ENCODE results near the gene LMX1B. TPM values are rescaled to one million over a fixed set of nuclear protein-coding genes. Genes with fewer than 3 reads are reported as not detected.

Gene LMX1B
- total RNA-seq, 1 experiment from 2014 or later: not detected

GRCh38 chr9:126703866-126704156, 90.1 kb downstream of the LMX1B start:
- Mint-ChIP-seq H3K4me1 (ENCODE audit: low read depth, unreplicated experiment) (no peaks in the 10 kb centered on the region), H3K9me3 (ENCODE audit: low read depth, unreplicated experiment) (no peaks in the 10 kb centered on the region), H3K27me3 (ENCODE audit: unreplicated experiment) (peaks cover 85% of the 10 kb centered on the region), H3K4me3 (ENCODE audit: low read depth, unreplicated experiment) (no peak overlapping the region), H3K36me3 (ENCODE audit: insufficient read depth, unreplicated experiment) (no peaks in the 10 kb centered on the region), H3K27ac (ENCODE audit: unreplicated experiment) (no peak overlapping the region)
- BruUV-seq (replicated peaks): no TSS peak
- no peak for TF ChIP-seq CTCF (IDR thresholded peaks at IDR 0.05; ENCODE audit: unreplicated experiment)
- intact Hi-C loops (cut with micrococcal nuclease; ENCODE audit: unreplicated experiment): no loop called here
- CTCF ChIA-PET: interaction anchor here (2.0 kb wide), 1 partner anchor 78 kb away, joined by 8 read pairs; no protein-coding TSS in a partner anchor
- no peak for DNase-seq

- no peak overlapping the region for H3K27ac Mint-ChIP-seq (ENCODE audit: unreplicated experiment)
- intact Hi-C loops (cut with micrococcal nuclease; ENCODE audit: unreplicated experiment): no loop called here
- peak; percentile 19 for DNase-seq
- H3K27me3 Mint-ChIP-seq (ENCODE audit: unreplicated experiment): peaks cover 85% of the 10 kb centered on the region
- no TSS peak for BruUV-seq (replicated peaks)
- no peak overlapping the region for H3K4me3 Mint-ChIP-seq (ENCODE audit: low read depth, unreplicated experiment)
- no peaks in the 10 kb centered on the region for H3K4me1 Mint-ChIP-seq (ENCODE audit: low read depth, unreplicated experiment)
- H3K36me3 Mint-ChIP-seq (ENCODE audit: insufficient read depth, unreplicated experiment): no peaks in the 10 kb centered on the region
- no peak for TF ChIP-seq CTCF (IDR thresholded peaks at IDR 0.05; ENCODE audit: unreplicated experiment)
- CTCF ChIA-PET: interaction anchor here (2.0 to 3.1 kb wide), 2 partner anchors 77 kb away, joined by 8 to 91 read pairs; no protein-coding TSS in a partner anchor
- H3K9me3 Mint-ChIP-seq (ENCODE audit: low read depth, unreplicated experiment): no peaks in the 10 kb centered on the region
Observed at GRCh38 chr9:126704157-126704891, 90.6 kb downstream of the LMX1B start.

GRCh38 chr9:126704892-126705766, 91.4 kb downstream of the LMX1B start:
- no TSS peak for BruUV-seq (replicated peaks)
- Mint-ChIP-seq H3K4me3 (ENCODE audit: low read depth, unreplicated experiment) (peak overlapping the region; percentile 22), H3K36me3 (ENCODE audit: insufficient read depth, unreplicated experiment) (no peaks in the 10 kb centered on the region), H3K27ac (ENCODE audit: unreplicated experiment) (no peak overlapping the region), H3K9me3 (ENCODE audit: low read depth, unreplicated experiment) (no peaks in the 10 kb centered on the region), H3K4me1 (ENCODE audit: low read depth, unreplicated experiment) (no peaks in the 10 kb centered on the region), H3K27me3 (ENCODE audit: unreplicated experiment) (peaks cover 81% of the 10 kb centered on the region)
- intact Hi-C loops (cut with micrococcal nuclease; ENCODE audit: unreplicated experiment): no loop called here
- DNase-seq: peak; percentile 77
- TF ChIP-seq CTCF (IDR thresholded peaks at IDR 0.05; ENCODE audit: unreplicated experiment): peak; percentile 56
- CTCF ChIA-PET: interaction anchor here (0.8 to 3.1 kb wide), 4 partner anchors 10 to 150 kb away, joined by 3 to 91 read pairs (median 4); no protein-coding TSS in a partner anchor

GRCh38 chr9:126705767-126706697, 92.3 kb downstream of the LMX1B start:
- peaks cover 72% of the 10 kb centered on the region for H3K27me3 Mint-ChIP-seq (ENCODE audit: unreplicated experiment)
- no peaks in the 10 kb centered on the region for H3K4me1 Mint-ChIP-seq (ENCODE audit: low read depth, unreplicated experiment)
- DNase-seq: peak; percentile 79
- intact Hi-C loops (cut with micrococcal nuclease; ENCODE audit: unreplicated experiment): loop anchor here (2.0 kb wide), 1 partner anchor 75 kb away; no protein-coding TSS in a partner anchor
- H3K4me3 Mint-ChIP-seq (ENCODE audit: low read depth, unreplicated experiment): peak overlapping the region; percentile 22
- H3K9me3 Mint-ChIP-seq (ENCODE audit: low read depth, unreplicated experiment): no peaks in the 10 kb centered on the region
- no peak overlapping the region for H3K27ac Mint-ChIP-seq (ENCODE audit: unreplicated experiment)
- TF ChIP-seq CTCF (IDR thresholded peaks at IDR 0.05; ENCODE audit: unreplicated experiment): peak; percentile 51
- CTCF ChIA-PET: interaction anchor here (0.5 to 3.1 kb wide), 8 partner anchors 10 to 250 kb away, joined by 3 to 91 read pairs (median 3); no protein-coding TSS in a partner anchor
- H3K36me3 Mint-ChIP-seq (ENCODE audit: insufficient read depth, unreplicated experiment): no peaks in the 10 kb centered on the region
- BruUV-seq (replicated peaks): no TSS peak

Measured in Calu3 (cell line).